HCT116 (cell line): ENCODE data around the gene KRCC1.

ENCODE experiments used
- CEBPB ChIP-seq: IDR thresholded peaks from 2 replicates; pipeline ENCODE4 v1.6.1; 2012; ENCODE audit warnings: low read depth
- CTCF ChIP-seq, 3 experiments: fragments of 200-600 bp in 1 of 3; sonication (generic) in 1 of 3; IDR thresholded peaks in 2 of 3; conservative IDR thresholded peaks in 1 of 3; 2 replicates each; pipeline ENCODE4 v1.5.1; 2012 to 2017; ENCODE audit warnings: low read depth in 2 of 3, low read length in 2 of 3, antibody characterized with exemption in 1 of 3, borderline replicate concordance in 1 of 3, control low read depth in 1 of 3, mild to moderate bottlenecking in 1 of 3, mixed read lengths in 1 of 3, mixed run types in 1 of 3, moderate library complexity in 1 of 3; ENCODE audit not compliant: insufficient read depth in 1 of 3
- EGR1 ChIP-seq: IDR thresholded peaks from 2 replicates; pipeline ENCODE4 v1.6.1; 2012; ENCODE audit warnings: low read depth
- EZH2 ChIP-seq: fragments of 200-600 bp; sonication (generic); IDR thresholded peaks from 2 replicates; pipeline ENCODE4 v1.6.1; 2017; ENCODE audit warnings: antibody characterized with exemption, mixed run types
- EZH2phosphoT487 ChIP-seq: fragments of 200-600 bp; IDR thresholded peaks from 2 replicates; pipeline ENCODE4 v1.6.1; 2018; ENCODE audit warnings: antibody characterized with exemption, borderline replicate concordance
- POLR2A ChIP-seq: IDR thresholded peaks from 2 replicates; pipeline ENCODE4 v1.7.0; 2011; ENCODE audit warnings: borderline replicate concordance; ENCODE audit not compliant: insufficient read depth, insufficient read length; ENCODE audit errors: extremely low read depth
- POLR2AphosphoS5 ChIP-seq: IDR thresholded peaks from 2 replicates; pipeline ENCODE4 v1.6.1; 2011; ENCODE audit warnings: mild to moderate bottlenecking, low read depth, low read length, moderate library complexity
- RAD21 ChIP-seq: IDR thresholded peaks from 2 replicates; pipeline ENCODE4 v1.6.1; 2012; ENCODE audit warnings: low read depth, mild to moderate bottlenecking
- REST ChIP-seq: IDR thresholded peaks from 2 replicates; pipeline ENCODE4 v1.6.1; 2012; ENCODE audit warnings: low read depth
- SRF ChIP-seq: IDR thresholded peaks from 2 replicates; pipeline ENCODE4 v1.6.1; 2012; ENCODE audit warnings: low read depth
- YY1 ChIP-seq: IDR thresholded peaks from 2 replicates; pipeline ENCODE4 v1.6.1; 2011; ENCODE audit warnings: low read length, low read depth, moderate library complexity, mild to moderate bottlenecking; ENCODE audit not compliant: insufficient replicate concordance; ENCODE audit errors: extremely low read depth
- ZFX ChIP-seq: fragments of 450-650 bp; IDR thresholded peaks from 2 replicates; pipeline ENCODE4 v1.6.1; 2017
- ZNF274 ChIP-seq: fragments of 200-500 bp; sonication (Bioruptor generic); IDR thresholded peaks from 2 replicates; pipeline ENCODE4 v1.6.1; 2014; ENCODE audit warnings: mild to moderate bottlenecking, low read depth, low read length, inconsistent platforms

DNA sequence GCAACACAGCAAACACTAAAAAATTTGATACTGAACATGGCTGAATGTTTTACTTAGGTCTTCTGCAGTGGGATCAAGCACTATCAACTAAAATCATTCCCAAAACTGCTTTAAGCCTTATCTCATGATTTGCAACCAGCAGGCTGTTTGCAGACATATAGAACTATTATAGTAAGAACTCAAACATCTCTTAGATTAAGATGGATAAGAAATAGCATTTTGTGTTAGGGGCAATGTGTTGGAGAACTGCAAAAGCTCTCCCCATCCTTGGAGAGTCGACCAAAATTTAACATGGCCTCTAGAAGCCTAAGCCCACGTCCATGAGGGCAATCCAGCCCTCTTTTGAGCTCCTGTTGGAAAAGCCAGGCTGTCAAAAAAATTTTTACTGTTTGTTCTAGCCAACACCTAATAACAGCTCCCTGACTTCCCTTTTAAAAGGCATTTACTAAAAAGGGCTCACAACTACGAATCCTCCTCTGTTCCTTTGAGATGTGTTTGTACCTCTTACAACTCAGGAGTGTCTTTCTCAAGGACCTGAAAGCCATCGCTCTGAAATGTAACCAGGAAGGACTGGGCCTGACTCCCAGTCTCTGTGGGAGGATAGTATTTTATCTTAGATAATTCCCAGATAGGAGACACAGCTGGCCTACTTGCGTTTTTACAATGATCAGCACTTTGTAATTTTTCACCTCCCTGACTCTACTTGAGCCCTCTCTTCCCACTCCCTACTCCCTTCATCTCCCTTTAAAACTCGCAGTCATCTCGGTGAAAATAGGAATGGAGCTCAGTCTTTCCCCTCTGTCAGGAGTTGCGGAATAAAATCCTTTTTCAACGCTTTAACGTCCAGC is 1.4 kb downstream of the KRCC1 start:
- no peak for TF ChIP-seq YY1
- TF ChIP-seq EZH2phosphoT487: no peak
- no peak for TF ChIP-seq CTCF (IDR thresholded peaks at IDR 0.05 in 2 of 3, conservative IDR thresholded peaks at IDR 0.05 in 1 of 3; ENCODE audit: borderline replicate concordance in 1 of 3, insufficient read depth in 1 of 3, low read depth in 2 of 3, low read length in 2 of 3)
- no peak for TF ChIP-seq ZFX
- TF ChIP-seq POLR2A: no peak
- no peak for TF ChIP-seq RAD21
- no peak for TF ChIP-seq EZH2
- TF ChIP-seq SRF: no peak
- TF ChIP-seq POLR2AphosphoS5: no peak; the same call in 1 of the 2 replicates
- no peak for TF ChIP-seq ZNF274
- TF ChIP-seq CEBPB: no peak
- no peak for TF ChIP-seq EGR1
- TF ChIP-seq REST: no peak
